Endometrial microvascular endothelial cells (primary cell): ENCODE results near the gene AGMAT. TPM values are rescaled to one million over a fixed set of nuclear protein-coding genes. Genes with fewer than 3 reads are reported as not detected.

Source experiments
- in situ Hi-C: cut with HindIII; loops from 2 replicates; pipeline ENCODE4 v1.10.0; 2017; ENCODE audit warnings: low sequenced_read_pairs, low pct_unique_long_range_greater_than_20kb; ENCODE audit errors: inconsistent ontology term
- total RNA-seq: library from RNA; depleted of rRNA; stranded (reverse); fragments of >200 nt; gene quantifications from one replicate; pipeline ENCODE4 v1.2.3, GENCODE V29; 2015; ENCODE audit errors: inconsistent ontology term

The AGMAT gene
- total RNA-seq, 1 donor from 2014 or later: 2.6 TPM

DNA sequence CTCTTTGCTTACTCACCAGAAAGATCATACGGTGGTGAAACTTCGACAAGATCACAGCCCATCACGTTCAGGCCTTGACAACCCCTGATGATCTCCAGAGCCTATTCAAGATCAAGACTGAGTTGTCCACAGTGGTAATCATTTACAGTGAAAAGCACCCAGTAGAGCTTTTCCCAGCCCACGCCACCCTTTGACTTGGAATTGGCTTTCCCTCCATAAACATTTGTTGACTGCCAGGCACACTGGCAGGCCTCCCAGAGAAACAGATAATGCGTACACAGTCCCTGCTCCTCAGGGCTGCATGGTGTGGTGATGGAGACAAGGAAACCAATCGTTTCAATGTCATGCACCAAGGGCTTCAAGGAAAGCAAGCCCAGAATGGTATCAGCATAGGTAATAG lies 10.1 kb downstream of the AGMAT start:
- in situ Hi-C loops: no loop called here

DNA sequence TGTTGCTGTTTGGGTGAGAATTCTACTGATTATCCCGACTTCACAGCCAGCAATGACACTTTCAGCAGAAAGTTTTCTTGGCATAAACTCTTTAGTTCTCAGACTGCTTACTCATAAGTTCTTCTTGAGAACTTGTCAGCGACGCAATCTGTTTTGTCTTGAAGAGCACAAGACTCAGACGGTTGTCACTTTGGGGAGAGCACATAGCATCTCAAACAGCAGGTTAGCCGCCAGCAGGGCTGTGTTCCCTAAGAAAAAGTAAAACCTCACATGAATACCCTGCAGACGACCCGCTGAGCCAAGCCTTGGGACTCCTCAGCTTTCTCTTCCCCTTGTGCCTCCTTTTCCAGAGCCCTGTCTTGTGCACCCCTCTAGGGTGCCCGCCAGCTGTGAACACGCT lies 11.4 kb downstream of the AGMAT start:
- in situ Hi-C loops: no loop called here

DNA sequence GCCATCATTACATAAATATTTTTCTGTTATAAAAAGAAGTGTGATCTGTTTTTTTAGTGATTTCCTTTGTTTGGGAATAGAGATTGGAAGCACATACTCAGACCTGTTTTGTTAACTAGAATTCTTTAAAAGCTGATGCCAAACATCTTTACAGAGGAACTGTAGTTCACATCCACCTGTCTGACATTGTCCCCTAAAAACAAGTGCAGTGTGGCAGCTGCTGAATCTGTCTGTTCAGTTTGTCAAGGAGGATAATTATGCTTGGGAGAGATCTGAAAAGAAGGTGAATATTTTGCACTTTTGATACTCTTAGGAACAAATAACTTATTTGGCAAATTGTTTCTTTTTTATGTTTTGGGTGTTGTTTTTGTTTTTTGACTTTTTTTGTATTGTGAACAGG lies 13.6 kb downstream of the AGMAT start:
- in situ Hi-C loops: no loop called here

DNA sequence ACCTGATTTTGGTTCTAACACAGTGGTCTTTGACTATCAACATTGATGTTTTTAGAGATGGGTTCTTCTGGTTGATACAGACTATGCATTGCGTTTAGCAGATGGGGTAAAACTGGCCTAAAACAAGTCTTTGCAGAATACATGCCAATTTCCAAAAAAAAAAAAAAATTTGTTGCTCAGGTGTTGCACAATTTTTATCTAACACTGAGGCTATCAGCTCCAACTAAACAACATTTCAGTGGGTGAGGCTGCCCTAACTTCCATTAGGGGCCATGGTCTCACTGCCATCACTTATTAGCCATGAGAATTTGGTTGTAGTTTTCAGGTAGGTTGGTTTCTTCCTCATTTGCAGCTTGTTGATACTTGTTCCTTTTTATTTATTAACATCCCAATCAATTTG lies 14.0 kb downstream of the AGMAT start:
- in situ Hi-C loops: no loop called here

DNA sequence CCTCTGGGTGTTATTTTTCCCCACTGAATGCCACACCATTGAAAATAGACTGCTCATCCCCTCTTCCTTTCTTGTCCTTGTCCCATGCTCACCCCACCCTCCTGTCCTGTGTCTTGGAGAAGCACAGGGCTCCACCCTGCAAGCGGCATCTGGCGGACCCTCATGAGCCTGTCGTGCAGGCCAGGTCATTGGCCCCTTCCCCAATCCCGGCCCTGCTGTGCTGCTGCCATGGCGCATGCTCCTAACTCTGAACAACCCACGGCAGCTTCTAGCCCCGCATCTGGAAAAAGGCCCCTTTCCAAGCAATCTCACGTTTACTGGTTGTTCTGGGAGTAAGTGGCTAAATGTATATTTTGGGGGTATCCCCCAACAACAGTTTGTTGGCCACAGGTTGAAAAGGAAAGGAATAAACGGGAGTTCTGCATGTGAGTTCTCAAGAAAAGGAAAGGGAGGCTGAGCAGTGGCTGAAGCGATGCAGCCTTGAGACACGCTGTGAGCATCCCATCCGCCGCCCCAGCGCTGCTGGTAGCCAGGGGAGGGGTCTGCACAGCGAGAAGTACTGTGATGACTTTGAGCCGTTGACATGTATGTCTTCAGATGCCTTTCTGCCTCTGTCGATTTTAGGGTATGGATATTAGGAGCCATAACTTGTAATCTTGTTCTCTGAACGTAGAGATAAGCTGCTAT lies 16.3 kb downstream of the AGMAT start:
- in situ Hi-C loops: no loop called here

DNA sequence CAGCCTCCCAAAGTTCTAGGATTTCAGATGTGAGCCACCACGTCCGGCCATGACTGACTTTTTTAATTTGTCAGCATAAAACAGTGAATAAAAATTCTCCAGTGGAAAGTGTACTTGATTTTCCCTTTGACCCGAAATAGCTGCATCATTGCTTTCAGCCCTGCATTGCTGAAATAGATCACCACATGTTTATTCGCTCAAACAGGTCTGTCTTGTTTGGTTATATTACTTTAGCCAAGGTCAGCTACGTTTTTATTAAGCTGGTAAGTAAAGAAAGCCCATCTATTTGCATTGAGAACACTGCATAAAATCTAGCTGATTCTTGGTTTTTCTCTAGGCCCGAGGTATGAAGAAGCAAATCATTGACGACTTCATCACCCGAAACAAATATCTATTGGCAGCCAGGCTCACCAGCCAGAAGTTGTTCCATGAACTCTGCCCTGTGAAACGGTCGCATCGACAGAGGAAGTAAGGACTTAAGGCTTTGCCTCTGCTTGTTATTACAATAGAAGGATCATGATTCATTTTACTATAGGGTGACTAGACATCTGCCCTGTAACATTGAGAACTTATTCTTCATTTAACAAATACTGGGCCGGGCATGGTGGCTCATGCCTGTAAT lies 25.6 kb downstream of the AGMAT start:
- in situ Hi-C loops: no loop called here

DNA sequence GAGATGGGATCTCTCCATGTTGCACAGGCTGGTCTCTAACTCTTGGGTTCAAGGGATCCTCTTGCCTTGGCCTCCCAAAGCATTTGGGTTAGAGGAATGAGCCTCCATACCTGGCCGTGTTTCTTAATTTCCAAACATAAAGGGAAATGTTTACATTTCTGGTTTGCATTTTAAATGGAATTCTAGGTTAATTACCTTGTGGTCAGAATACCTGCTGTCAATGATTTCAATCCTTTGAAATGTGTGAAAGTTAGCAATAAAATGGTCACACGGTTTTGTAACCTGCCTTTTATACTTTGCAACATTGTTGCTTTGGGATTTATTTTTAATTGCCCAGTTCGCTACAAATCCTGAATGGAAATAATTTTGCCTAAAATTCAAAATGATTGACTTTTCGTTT lies 26.3 kb downstream of the AGMAT start:
- in situ Hi-C loops: no loop called here

DNA sequence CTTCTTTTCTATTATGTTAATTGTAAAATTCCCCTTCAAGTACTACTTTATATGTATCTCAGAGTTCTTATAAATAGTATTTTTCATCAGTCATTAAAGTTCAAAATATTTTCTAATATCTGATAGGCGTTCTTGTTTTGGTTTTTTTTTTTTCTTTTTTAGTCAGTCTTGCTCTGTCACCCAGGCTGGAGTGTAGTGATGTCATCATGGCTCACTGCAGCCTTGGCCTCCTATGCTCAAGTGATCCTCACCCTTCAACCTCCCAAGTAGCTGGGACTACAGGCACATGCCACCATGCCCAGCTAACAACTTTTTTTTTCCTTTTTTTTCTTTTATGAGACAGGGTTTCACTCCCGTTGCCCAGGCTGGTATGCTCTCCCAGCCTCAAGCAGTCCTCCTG lies 27.3 kb downstream of the AGMAT start:
- in situ Hi-C loops: no loop called here

DNA sequence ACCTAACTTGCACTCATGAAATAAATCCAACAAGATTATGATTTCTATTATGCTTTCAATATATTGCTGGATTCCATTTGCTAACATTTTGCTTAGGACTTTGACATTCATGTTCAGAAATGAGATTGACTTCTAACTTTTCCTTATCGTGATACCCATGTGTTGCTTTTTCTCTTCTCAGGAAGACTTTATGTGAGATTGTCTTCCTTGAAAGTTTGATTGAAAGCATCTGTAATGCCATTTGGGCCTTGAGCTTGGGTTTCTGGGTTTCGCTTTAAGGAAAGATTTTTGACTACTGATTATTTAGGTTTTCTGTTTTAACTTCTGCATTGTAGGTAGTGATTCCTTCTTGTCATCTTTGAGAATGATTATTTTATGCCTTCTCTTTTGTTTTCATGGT lies 27.8 kb downstream of the AGMAT start:
- in situ Hi-C loops: no loop called here

DNA sequence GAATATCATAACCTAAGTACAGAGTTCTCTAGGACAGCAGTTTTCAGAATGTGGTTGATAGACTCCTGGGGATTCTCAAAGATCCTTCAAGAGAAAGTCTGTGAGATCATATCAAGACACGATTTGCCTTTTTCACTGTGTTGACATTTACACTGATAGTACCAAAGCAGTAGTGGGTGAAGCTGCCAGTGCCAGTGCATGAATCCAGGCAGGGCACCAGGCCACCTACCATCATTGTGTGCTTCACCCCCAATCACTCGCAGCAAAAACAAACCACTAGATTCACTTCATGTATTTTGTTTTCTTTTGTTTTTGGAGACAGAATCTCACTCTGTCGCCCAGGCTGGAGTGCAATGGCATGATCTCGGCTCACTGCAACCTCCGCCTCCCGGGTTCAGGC lies 34.3 kb downstream of the AGMAT start:
- in situ Hi-C loops: no loop called here

DNA sequence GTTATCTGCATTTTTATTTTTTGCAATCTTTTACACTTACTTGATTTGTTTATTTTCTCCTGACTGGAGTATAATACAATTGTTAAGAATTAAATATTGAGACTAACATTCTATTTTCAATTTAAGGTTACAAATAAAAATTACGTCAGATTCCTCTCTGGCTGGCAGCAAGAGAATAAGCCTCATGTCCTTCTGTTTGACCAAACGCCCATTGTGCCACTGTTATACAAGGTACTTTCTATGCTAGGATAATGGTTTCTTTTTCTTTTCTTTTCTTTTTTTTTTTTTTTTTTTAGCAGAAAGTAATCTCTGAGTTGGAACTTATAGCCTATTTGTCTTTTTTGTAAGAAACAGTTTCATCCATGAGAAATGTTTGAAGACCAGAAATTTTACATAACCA lies 38.2 kb downstream of the AGMAT start:
- in situ Hi-C loops: no loop called here

DNA sequence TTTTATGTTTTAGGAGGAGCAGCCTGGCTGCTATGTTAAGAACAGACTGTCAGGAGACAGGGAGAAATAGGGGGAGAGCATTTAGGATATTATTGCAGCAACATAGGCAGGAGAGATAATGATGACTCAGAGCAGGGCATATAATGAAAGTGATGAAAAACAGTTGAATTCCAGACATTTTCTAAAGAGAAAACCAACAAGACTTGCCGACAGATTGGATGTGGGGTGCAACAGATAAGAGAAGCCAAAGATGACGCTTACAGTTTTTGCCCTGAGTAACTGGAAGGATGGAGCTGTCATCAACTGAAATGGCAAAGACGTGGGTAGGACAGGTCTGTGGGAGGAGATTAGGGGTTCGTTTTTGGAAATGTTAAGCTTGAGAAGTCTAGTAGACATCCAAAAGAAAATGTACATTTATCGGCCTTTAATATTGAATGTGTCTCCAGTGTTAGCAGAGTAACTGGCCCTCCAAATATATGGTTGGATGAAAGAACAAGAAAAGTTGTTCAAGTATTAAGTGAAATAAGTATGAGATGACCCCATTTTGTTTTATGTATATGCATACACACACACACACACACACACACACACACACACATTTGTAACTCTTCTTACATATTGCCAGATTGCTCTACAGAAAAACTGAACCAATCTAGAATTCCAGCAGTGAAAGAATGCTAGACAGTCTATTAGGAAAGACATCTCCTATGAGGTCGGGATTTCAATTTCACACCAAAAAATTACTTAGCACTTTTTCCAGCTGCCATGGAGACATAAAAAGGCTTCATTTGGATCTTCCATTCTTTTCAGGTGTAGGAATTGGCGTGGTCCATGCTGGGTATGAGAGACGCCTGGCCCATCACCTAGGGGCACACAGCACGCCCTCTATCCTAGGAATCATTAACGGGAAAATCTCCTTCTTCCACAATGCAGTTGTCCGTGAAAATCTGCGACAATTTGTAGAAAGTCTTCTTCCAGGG lies 41.0 kb downstream of the AGMAT start:
- in situ Hi-C loops: no loop called here

DNA sequence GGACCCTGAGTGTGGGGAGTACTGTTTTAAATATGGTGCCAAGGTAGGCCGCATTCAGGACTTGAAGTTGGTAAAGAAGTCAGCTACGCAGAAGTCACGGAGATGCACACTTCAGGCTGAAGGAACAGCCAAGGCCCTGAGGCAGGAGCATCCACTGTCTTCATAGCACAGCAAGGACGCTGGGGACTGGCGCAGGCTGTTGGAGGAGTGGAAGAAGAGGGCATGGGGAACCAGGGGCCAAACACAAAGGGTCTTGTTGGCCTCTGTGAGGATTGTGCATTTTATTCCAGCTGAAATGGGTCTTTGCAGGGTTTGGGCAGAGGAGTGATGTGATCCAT lies 41.6 kb downstream of the AGMAT start:
- in situ Hi-C loops: no loop called here

DNA sequence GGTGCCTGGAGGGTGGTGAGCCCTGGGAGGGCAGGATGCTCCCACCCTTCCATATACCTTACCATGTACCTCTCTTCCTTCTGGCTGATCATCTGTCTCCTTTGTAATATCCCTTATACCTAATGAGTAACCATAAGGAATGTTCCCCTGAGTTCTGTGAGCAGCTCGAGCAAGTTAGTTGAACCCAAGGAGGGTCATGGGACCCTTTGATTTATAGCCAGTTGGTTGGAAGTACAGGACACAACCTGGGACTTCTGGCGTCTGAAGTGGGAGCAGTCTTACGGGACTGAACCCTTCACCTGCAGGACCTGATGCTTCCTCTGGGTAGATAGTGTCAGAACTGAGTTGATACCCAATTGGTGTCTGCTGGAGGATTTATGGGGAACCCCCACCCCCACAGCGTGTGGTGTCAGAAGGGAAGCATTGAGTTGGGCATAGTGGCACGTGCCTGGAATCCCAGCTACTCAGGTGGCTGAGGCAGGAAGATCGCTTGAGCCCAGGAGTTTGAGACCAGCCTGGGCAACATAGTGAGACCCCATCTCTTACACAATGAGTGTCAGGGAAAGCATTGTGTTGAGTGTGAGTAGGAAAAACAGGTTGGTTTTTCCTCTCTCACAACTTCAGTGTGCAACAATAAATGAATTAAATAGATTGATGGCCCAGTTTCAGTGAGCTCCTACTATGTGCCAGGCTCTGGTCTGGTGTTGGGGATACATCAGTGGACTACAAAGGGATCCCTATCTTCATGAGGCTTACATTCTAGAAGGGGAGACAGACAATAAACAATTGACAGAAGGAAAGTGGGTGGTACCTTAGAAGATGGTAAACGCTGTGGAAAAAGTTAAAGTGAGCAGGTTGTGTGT lies 42.2 kb downstream of the AGMAT start:
- in situ Hi-C loops: no loop called here

DNA sequence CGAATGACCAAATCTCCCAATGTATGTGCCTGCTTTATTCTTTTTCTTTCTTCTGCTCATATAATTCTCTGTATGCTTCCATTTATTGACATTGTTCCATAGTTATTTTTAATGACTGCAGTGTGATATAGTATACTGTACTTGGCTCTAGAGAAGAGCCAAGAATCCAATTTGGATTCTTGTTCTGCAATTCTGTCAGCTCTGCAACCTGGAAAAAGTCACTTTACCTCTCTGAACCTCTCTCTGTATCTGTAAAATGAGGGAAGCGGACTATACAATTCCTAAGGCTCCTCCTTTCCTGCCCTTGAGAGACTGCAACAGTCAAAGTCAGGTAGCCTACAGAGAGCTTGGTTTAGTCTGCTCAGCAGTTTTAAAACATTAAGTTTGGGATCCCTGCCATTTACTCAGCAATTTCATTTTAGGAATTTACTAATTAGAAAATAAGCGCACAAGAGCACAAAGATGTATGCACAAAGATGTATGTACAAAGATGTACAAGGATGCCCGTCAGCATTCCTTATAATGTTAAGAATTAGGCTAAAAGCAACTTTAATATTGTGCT lies 43.5 kb downstream of the AGMAT start:
- in situ Hi-C loops: no loop called here

DNA sequence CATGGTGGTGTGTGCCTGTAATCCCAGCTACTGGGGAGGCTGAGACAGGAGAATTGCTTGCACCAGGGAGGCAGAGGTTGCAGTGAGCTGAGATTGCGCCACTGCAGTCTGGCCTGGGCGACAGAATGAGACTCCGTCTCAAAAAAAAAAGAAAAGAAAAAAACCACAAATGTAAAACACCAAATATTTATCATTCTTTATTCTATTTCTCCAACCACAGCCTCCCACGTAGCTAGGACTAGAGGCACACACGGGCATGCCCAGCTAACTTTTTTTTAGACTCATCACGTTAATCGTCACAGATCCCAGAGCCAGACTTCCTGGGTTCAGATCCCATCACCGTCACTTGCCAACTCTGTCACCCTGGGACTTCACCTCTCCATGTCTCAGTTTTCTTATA lies 44.7 kb downstream of the AGMAT start:
- in situ Hi-C loops: no loop called here

DNA sequence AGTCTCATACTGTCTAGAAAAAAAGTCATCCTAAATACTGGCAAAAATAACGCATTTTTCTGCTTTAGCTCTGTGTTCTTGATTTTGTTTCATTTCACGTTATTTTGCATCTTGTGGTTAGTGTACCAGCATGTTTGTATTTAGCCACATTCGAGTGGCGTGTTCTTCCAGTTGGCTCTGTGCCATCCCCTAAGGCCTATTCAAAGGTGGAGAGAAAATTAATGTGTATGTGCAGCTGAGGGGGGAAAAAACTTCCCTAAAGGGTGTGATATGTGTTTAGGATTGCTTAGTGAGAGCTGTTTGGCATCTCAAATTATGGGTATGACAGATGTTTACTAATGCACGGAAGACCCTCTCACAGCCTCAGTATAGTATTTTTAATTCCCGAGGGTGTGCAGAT lies 46.1 kb downstream of the AGMAT start:
- in situ Hi-C loops: no loop called here

DNA sequence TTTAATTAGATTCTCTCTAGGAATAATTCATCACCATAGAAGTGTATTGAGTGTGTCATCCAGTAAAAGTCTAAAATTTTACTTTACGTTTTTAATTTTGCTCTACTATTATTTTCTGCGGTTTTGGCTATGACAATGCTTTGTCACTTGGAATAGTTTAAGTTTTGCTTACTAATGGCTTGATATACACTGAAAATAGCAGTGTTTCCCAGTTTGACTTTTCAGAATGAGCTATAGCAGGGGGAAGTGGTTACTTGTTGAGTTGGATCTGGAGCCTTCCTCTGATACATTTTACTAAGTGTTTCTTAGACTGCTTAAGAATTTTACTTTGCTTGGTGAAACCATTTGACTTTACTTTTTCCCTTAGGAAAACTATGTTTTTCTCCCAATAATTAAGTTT lies 53.2 kb downstream of the AGMAT start:
- in situ Hi-C loops: no loop called here

DNA sequence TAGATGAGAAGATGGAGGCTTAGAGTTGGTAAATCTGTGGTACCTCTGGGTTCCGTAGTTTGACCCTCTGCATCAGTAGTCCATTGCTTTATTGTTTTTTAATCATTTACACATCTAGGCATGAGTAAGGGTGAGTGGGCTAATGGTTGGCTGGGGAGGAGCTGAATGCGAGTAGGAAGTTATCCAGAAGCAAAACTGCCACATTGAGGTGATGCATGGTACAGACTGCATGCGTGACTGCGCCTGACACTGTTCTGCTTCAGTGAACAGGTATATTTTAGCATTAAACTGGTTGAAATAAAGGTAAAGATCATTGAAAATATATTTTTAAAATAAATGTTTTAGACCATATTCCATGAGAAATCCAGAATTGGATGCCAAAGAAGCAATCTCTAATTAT lies 53.8 kb downstream of the AGMAT start:
- in situ Hi-C loops: no loop called here
